Activated B cell treated with CpG ODN at 0.5 μM for 24 hours (primary cell): ENCODE results near the gene FALEC. TPM values are rescaled to one million over a fixed set of nuclear protein-coding genes. Genes with fewer than 3 reads are reported as not detected.

Source experiments
- ATAC-seq: fragments of 200-7000 bp; cut with Tn5 transposase; one replicate; pipeline ENCODE4 v1.10.0; 2021; ENCODE audit warnings: low read depth, mild to moderate bottlenecking, moderate library complexity
- CTCF ChIA-PET: fragments of 350-600 bp; sonication (Branson Sonifier 250); formaldehyde crosslinking; loops from one replicate; lab custom pipeline; 2021; ENCODE audit warnings: antibody characterized with exemption; lab: Charles Lee
- POLR2A ChIA-PET: fragments of 350-600 bp; sonication (Branson Sonifier 250); formaldehyde crosslinking; loops from one replicate; lab custom pipeline; 2021; ENCODE audit warnings: antibody characterized with exemption; lab: Charles Lee
- DNase-seq: peaks from one replicate; pipeline ENCODE4 v3.0.0; 2022
- H3K27ac Mint-ChIP-seq: one replicate; pipeline ENCODE4 v1.8.0; 2020; ENCODE audit warnings: mixed read lengths
- H3K27me3 Mint-ChIP-seq: one replicate; pipeline ENCODE4 v1.8.0; 2021; ENCODE audit warnings: mixed read lengths
- H3K36me3 Mint-ChIP-seq: one replicate; pipeline ENCODE4 v1.8.0; 2021; ENCODE audit warnings: low read depth, mixed read lengths
- H3K4me1 Mint-ChIP-seq: one replicate; pipeline ENCODE4 v1.8.0; 2021; ENCODE audit warnings: mixed read lengths
- H3K4me3 Mint-ChIP-seq: one replicate; pipeline ENCODE4 v1.8.0; 2020; ENCODE audit warnings: mild to moderate bottlenecking, mixed read lengths
- H3K9me3 Mint-ChIP-seq: one replicate; pipeline ENCODE4 v1.8.0; 2020; ENCODE audit warnings: mixed read lengths
- CTCF ChIP-seq: fragments of 200-600 bp; IDR thresholded peaks from one replicate; pipeline ENCODE4 v1.8.0; 2022; ENCODE audit warnings: antibody characterized with exemption, mild to moderate bottlenecking
- intact Hi-C: fragments of 100-400 bp; cut with micrococcal nuclease; formaldehyde crosslinking; loops from one replicate; pipeline ENCODE4 v1.15.1; 2024
- total RNA-seq: library from RNA; stranded (reverse); gene quantifications from 2 replicates; pipeline ENCODE4 v1.2.3, GENCODE V29; 2022

FALEC gene
- total RNA-seq, 1 donor from 2014 or later = 1.1 TPM

DNA sequence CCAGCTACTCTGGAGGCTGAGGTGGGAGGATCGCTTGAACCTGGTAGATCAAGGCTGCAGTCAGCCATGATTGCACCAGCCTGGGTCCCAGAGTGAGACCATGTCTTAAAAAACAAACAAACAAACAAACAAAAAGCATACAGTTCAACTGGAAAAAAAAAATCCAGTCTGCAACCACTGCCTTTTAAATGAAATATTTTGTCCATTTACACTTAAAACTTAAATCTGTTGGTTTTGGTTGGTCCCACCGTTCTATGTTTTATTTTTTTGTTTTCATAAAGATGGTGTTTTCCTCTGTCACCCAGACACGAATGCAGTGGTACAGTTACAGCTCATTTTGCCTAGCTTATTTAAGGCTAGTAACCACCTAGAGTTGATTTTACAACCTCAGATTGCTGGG, 9.8 kb downstream of the FALEC start:
- H3K27ac Mint-ChIP-seq = no peak overlapping the region
- no peaks in the 10 kb centered on the region for H3K36me3 Mint-ChIP-seq
- ChIA-PET CTCF (no interaction called here), POLR2A (no interaction called here)
- DNase-seq (no peak), ATAC-seq (no peak)
- no peaks in the 10 kb centered on the region for H3K27me3 Mint-ChIP-seq
- H3K4me3 Mint-ChIP-seq = no peak overlapping the region
- TF ChIP-seq CTCF = no peak
- H3K9me3 Mint-ChIP-seq = no peaks in the 10 kb centered on the region
- H3K4me1 Mint-ChIP-seq = no peaks in the 10 kb centered on the region
- intact Hi-C loops = no loop called here

GRCh38 chr1:150528196-150528595, 12.6 kb downstream of the FALEC start:
- Mint-ChIP-seq H3K36me3 (no peaks in the 10 kb centered on the region), H3K27ac (no peak overlapping the region), H3K9me3 (no peaks in the 10 kb centered on the region), H3K4me3 (no peak overlapping the region), H3K27me3 (no peaks in the 10 kb centered on the region), H3K4me1 (no peaks in the 10 kb centered on the region)
- no peak for TF ChIP-seq CTCF
- ATAC-seq (no peak), DNase-seq (no peak)
- ChIA-PET POLR2A (no interaction called here), CTCF (no interaction called here)
- intact Hi-C loops = no loop called here

DNA sequence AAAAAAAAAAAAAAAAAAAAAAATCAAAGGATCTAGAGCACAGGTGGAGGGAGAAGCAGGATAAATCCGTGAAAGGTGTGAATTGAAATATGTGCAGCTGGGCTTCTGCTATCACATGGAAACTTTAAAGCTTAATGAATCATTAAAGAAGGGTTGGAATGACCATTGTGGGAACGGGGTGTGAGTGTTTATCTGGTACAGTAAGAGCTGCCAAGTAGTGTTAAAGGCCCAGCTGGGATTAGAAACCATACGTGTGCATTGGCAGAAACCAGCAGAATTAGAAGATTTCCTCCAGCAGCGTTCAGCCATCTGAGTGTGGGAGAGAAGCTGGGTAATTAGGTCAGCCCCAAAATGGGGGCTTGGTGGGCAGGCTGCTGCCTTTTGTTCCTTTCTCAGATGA, 13.5 kb downstream of the FALEC start:
- DNase-seq (no peak), ATAC-seq (no peak)
- ChIA-PET CTCF (no interaction called here), POLR2A (interaction anchor here (0.7 kb wide), 1 partner anchor 71 kb away, joined by 3 read pairs; no protein-coding TSS in a partner anchor)
- Mint-ChIP-seq H3K9me3 (no peaks in the 10 kb centered on the region), H3K4me1 (no peaks in the 10 kb centered on the region), H3K27ac (no peak overlapping the region), H3K36me3 (no peaks in the 10 kb centered on the region), H3K4me3 (no peak overlapping the region), H3K27me3 (no peaks in the 10 kb centered on the region)
- TF ChIP-seq CTCF = no peak
- intact Hi-C loops = no loop called here

DNA sequence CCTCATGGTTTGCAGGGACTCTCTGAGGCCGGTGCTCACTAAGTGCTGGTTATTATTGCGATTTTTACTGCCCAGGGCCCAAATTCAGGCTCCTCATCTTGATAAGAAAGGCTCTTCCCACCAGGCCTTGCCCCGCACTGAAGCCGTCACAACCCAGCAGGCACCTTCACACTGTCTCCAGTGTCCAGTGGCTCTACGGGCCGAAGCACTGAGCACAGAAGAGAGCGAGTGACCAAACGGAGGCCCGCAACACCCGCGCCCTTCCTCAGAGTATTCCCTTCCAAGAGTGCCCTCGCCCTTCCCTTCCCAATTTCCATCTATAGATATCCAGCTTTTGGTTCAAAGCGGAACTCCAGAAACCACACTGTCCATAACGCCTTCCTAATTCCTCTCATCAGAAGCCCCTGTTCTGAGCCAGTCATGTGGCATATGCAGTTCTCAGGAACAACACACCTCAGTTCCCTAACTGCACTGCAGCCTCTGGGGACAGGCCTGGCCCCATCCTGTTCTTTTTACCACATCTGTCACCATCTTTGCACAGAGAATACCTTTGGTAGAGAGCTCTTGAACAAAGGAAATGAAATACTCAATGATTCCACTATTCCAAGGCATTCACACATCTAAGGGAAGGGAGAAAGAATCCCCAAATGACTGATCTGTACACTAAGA, 15.1 kb downstream of the FALEC start:
- intact Hi-C loops = no loop called here
- Mint-ChIP-seq H3K27ac (no peak overlapping the region), H3K9me3 (no peaks in the 10 kb centered on the region), H3K4me3 (no peak overlapping the region), H3K36me3 (no peaks in the 10 kb centered on the region), H3K27me3 (no peaks in the 10 kb centered on the region), H3K4me1 (no peaks in the 10 kb centered on the region)
- ChIA-PET POLR2A (no interaction called here), CTCF (interaction anchor here (0.8 to 2.1 kb wide), 3 partner anchors 62 to 92 kb away, joined by 3 to 12 read pairs (median 3); no protein-coding TSS in a partner anchor)
- TF ChIP-seq CTCF = no peak
- no peak for DNase-seq
- no peak for ATAC-seq

GRCh38 chr1:150532860-150533259, 17.3 kb downstream of the FALEC start:
- intact Hi-C loops = loop anchor here (1.0 kb wide), 2 partner anchors 18 to 69 kb away; partner anchors contain the start of gene FALEC
- no peak overlapping the region for H3K27ac Mint-ChIP-seq

More at GRCh38 chr1:150532860-150533259, 17.3 kb downstream of the FALEC start:
- H3K4me1 Mint-ChIP-seq = no peaks in the 10 kb centered on the region
- TF ChIP-seq CTCF = no peak
- H3K36me3 Mint-ChIP-seq = no peaks in the 10 kb centered on the region
- no peaks in the 10 kb centered on the region for H3K9me3 Mint-ChIP-seq
- POLR2A ChIA-PET = interaction anchor here (0.6 to 0.7 kb wide), 2 partner anchors 224 to 297 kb away, joined by 4 read pairs; partner anchors contain the start of gene ANP32E
- H3K27me3 Mint-ChIP-seq = no peaks in the 10 kb centered on the region
- ATAC-seq (no peak), DNase-seq (no peak)
- H3K4me3 Mint-ChIP-seq = no peak overlapping the region
- CTCF ChIA-PET = interaction anchor here (1.5 to 2.1 kb wide), 3 partner anchors 16 to 70 kb away, joined by 4 to 12 read pairs (median 8); no protein-coding TSS in a partner anchor
